Subcutaneous adipose tissue (tissue), 4 donors: ENCODE data around the gene TPP2. TPM values are rescaled to one million over a fixed set of nuclear protein-coding genes. Genes with fewer than 3 reads are reported as not detected.

ENCODE experiments used
- CTCF ChIP-seq: fragments of 450-650 bp; IDR thresholded peaks from one replicate; pipeline ENCODE4 v1.5.1; 2016; ENCODE audit warnings: low read depth, mild to moderate bottlenecking, control low read depth, antibody characterized with exemption, moderate library complexity
- total RNA-seq, 4 donors: library from RNA; depleted of rRNA; stranded (reverse); fragments of >200 nt; gene quantifications; one replicate each; pipeline ENCODE4 v1.1.0, GENCODE V29; 2016

TPP2 gene
- total RNA-seq, 4 donors from 2014 or later = 30.9 to 55.6 (median 46.0) TPM

GRCh38 chr13:102704238-102705058, 107.7 kb downstream of the TPP2 start:
- TF ChIP-seq CTCF = no peak

GRCh38 chr13:102707467-102707866, 110.7 kb downstream of the TPP2 start:
- no peak for TF ChIP-seq CTCF

- no peak for TF ChIP-seq CTCF
Observed at GRCh38 chr13:102708211-102708610, 111.4 kb downstream of the TPP2 start.

GRCh38 chr13:102708991-102709390, 112.2 kb downstream of the TPP2 start:
- no peak for TF ChIP-seq CTCF

- TF ChIP-seq CTCF = no peak
Observed at GRCh38 chr13:102709536-102709935, 112.8 kb downstream of the TPP2 start.

GRCh38 chr13:102710261-102710679, 113.5 kb downstream of the TPP2 start:
- no peak for TF ChIP-seq CTCF

- TF ChIP-seq CTCF = no peak
Observed at GRCh38 chr13:102715447-102715846, 118.7 kb downstream of the TPP2 start.
